Upper lobe of left lung (tissue), 4 donors: Measurements from ENCODE around the gene CSNK1A1.

Source experiments
- POLR2A ChIP-seq, 4 donors: fragments of 450-650 bp; IDR thresholded peaks; one replicate each; pipeline ENCODE4 v1.5.1; 2016 to 2017; ENCODE audit warnings: antibody characterized with exemption in 4 of 4, mild to moderate bottlenecking in 2 of 4
- TF ChIP-seq, protein P1 (sequence below), 6 experiments: fragments of 450-650 bp in 4 of 6; fragments of 200-600 bp in 2 of 6; sonication (generic) in 2 of 6; IDR thresholded peaks; one replicate each; pipeline ENCODE4 v1.5.1; 2016 to 2019; ENCODE audit warnings: antibody characterized with exemption in 6 of 6

DNA sequence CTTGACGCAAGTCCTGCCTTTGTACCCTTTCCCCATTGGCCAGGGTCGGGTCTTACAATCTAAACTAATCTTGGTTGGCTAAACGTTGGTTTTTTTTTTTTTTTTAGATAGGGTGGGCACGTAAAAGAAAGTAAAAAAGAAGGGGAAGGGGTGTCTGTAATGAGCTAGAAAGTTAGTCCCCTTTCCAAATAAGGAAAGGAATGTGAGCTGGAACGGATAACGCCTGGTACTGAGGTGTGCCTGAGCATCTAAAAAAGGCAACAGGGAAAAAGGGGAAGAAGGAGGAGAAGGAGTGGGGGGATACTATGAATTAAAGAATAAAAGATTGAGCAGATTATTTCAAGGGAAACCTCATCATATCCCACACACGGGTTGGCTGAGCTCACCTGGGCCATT is 105.9 kb downstream of the CSNK1A1 start:
- TF ChIP-seq, protein P1, sequence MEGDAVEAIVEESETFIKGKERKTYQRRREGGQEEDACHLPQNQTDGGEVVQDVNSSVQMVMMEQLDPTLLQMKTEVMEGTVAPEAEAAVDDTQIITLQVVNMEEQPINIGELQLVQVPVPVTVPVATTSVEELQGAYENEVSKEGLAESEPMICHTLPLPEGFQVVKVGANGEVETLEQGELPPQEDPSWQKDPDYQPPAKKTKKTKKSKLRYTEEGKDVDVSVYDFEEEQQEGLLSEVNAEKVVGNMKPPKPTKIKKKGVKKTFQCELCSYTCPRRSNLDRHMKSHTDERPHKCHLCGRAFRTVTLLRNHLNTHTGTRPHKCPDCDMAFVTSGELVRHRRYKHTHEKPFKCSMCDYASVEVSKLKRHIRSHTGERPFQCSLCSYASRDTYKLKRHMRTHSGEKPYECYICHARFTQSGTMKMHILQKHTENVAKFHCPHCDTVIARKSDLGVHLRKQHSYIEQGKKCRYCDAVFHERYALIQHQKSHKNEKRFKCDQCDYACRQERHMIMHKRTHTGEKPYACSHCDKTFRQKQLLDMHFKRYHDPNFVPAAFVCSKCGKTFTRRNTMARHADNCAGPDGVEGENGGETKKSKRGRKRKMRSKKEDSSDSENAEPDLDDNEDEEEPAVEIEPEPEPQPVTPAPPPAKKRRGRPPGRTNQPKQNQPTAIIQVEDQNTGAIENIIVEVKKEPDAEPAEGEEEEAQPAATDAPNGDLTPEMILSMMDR (IDR thresholded peaks at IDR 0.05), result no peak
- no peak for TF ChIP-seq POLR2A (IDR thresholded peaks at IDR 0.05)
